GM18868 (cell line): Measurements from ENCODE around the gene VGLL2.
"Not testable (repeated sequence)": the region's sequence is repeated elsewhere in the genome, so short reads cannot be mapped to it uniquely, and the experiment has no call there.

Experiments used
- ATAC-seq: cut with Tn5 transposase; IDR thresholded peaks from one replicate; pipeline ENCODE4 v1.9.1; 2021; ENCODE audit warnings: mild to moderate bottlenecking, moderate library complexity; ENCODE audit not compliant: unreplicated experiment

VGLL2 gene, protein sequence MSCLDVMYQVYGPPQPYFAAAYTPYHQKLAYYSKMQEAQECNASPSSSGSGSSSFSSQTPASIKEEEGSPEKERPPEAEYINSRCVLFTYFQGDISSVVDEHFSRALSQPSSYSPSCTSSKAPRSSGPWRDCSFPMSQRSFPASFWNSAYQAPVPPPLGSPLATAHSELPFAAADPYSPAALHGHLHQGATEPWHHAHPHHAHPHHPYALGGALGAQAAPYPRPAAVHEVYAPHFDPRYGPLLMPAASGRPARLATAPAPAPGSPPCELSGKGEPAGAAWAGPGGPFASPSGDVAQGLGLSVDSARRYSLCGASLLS

DNA sequence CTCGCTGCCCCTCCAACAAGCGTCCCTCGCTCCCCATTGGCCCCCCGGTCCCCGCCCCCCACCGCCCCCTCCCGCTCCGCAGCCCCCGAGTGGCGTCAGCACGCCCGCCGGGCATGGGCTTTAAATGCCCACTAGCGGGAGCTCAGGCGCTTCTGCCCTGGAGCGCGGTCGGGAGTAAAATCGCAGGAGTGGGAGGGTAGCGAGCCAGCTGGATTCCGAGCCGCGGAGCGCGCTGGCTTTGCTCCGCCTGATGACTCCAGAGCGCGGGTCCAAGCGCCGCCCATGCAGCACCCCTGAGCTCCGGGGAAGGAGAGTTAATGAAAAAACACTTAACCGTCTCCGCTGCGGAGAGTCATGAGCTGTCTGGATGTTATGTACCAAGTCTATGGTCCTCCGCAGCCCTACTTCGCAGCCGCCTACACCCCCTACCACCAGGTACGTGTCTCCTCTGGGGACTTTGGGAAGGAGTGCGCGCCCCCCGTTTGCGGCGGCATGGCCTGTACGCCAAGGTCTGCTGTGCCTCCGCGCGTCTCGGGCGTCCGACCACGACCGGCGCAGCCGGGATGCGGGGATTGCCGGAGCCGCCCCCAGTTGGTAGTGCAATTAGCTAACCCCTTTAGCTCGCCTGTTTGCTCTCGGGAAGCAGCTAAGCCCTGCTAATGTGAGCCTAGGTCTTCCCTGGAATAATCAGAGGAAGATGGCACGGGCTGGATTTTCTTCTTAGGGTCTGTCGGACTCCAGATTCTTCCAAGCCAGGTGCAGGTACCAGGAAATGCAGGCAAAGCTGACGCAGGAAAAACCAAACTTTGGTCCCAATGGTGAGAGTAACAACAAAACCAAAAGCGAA, at the start of gene VGLL2:
TSS of gene VGLL2 (plus strand) at position 149 of the 847 bp plus-strand sequence. CDS start at position 355, 206 bp downstream.
- peak; percentile 30 for ATAC-seq

DNA sequence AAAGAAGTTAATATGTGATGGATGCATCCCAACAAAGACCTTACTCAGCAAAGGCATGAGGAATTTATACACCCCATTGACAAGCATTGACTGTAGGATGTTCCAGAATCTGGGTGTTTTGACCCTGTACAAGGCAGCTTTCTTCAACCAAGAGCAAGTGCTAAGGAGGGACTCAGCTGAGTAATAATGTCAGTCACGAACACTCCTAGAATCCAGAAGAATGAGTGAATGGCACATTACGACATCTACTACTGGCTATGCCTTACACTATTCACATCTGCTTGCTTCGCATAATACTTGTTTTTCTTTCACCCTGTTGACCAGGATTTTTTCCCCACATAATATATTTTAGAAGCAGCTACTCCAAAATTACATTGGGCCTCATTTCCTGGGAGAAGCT, 42.5 kb upstream of the VGLL2 start:
- ATAC-seq, result no peak

DNA sequence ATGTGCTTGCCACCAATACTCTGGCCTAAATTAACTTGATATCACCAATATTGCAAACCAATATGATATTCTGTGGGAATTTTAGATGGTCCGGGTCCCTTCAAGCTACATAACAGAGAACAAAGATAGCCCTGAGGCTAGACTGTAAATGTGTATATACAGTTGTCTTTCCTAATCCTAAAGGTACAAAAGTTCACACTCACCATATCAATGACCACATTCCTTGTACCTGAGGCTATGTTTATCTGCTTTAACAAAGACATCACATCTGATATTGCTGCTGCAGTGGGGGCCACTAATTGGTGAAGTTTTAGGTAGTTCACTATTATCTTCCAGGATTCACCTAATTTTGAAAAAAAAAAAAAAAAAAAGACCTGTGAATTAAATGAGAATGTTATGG, 38.6 kb upstream of the VGLL2 start:
- no peak for ATAC-seq

DNA sequence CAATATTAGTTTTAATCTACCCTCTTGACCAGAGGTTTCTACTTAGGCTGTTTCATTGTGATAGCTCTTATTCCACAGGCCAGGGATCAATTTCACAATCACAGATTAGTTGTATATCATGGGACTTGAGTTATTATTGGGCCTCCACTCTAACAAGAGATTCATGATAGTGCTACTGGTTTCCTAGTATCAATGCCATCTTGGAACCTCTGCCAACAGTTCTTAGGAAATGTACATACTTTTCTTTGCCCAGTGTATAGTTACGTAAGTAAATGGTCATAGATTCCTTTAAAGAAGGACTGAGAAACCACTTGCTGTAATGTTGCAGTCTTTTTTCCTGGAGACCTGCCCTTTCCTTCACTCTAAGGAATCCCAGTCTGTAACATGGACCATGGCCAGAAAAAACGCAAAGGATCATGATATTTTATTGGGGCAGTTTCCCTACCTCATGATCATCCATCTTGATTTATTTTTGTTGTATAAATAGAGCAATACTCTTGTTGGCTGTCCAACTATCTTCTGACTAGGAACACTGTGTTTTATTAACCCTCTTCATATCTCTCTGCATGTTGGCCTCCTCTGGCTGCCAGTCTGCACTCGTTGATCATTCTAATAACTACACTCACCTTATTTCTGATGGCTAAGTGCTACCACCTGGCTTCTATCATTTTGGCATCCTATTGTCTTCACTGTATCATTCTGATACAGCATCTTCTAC, 38.0 kb upstream of the VGLL2 start:
- no peak for ATAC-seq

DNA sequence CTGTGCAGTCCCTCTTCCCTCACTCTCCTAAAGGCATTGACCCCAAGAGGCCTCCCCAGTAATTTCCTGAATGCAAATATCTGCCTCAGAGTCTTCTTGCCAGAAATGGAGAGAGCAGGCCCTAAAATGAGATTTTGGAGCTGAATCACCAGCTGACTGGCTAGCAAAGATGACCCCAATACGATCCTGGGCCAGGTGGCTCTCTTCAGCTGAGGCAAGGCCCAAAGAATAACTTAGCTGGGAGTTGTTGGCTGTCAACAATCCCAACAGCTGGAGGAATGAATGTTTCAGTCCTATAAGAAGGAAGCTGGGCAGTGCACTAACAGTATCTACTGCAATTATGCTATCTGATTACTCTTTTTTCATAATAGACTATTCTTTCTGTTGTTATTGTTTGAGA, 37.2 kb upstream of the VGLL2 start:
- ATAC-seq, result no peak

DNA sequence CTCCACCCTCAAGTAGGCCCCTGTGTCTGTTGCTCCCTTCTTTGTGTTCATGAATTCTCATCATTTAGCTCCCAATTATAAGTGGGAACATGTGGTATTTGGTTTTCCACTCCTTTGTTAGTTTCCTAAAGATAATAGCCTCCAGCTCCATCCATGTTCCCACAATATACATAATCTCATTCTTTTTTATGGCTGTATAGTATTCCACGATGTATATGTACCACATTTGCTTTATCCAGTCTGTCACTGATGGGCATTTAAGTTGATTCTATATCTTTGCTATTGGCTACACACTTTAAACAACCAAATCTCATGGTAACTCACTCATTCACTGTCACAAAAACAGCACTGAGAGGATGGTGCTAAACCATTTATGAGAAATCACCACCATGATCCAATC, 35.5 kb upstream of the VGLL2 start:
- ATAC-seq, result no peak

- no peak for ATAC-seq
These were observed 33.9 kb upstream of the VGLL2 start for GRCh38 chr6:117231466-117231865.

GRCh38 chr6:117232196-117232595, 33.2 kb upstream of the VGLL2 start:
- no peak for ATAC-seq

- ATAC-seq, result no peak
These were observed 32.2 kb upstream of the VGLL2 start for GRCh38 chr6:117233145-117233544.

DNA sequence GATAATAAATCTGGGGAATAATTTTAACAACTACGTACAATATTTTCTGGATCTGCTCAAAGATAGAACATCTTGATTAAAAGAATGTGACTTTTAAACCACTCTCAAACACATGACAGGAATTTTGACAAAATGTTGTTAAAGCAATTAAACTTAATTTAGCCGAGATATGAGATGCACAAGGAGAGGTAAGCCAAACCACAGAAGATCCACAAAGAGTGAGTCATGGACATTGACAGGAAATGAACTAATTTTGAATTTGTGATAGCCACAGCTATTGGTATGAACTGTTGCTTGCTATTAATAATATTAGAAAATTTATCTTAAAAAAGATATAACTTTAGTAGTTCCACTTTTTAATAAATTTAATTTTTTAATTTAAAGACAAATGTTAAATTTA, 27.8 kb upstream of the VGLL2 start:
- ATAC-seq, result no peak

- not testable (repeated sequence) for ATAC-seq
These were observed 20.8 kb upstream of the VGLL2 start for GRCh38 chr6:117244571-117244970.

DNA sequence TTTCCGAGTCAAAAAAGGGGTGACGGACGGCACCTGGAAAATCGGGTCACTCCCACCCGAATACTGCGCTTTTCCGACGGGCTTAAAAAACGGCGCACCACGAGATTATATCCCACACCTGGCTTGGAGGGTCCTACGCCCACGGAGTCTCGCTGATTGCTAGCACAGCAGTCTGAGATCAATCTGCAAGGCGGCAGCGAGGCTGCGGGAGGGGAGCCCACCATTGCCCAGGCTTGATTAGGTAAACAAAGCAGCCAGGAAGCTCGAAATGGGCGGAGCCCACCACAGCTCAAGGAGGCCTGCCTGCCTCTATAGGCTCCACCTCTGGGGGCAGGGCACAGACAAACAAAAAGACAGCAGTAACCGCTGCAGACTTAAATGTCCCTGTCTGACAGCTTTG, 20.4 kb upstream of the VGLL2 start:
- not testable (repeated sequence) for ATAC-seq

- no peak for ATAC-seq
These were observed 11.6 kb upstream of the VGLL2 start for GRCh38 chr6:117253785-117254184.

DNA sequence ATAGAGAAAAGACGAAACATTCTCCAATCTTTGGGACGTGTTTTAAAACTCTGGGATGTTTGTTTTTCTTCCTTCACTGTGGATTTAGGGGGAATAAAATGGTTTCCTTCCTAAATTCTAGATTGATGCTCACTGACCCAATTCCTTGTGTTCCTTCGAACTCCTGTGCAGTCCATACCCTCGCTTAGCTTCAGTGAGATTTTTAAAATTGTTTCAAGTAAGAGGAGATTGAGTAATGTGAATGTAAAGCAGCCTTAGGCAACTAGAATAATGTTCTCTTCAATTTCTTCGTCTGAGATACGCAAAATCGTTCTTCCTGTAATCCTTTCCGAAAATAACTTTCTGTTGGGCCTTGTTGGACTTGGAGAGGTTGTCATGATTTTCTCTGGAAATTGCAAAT, 2.6 kb upstream of the VGLL2 start:
- no peak for ATAC-seq

- no peak for ATAC-seq
These were observed 1.9 kb upstream of the VGLL2 start for GRCh38 chr6:117263353-117263927.

DNA sequence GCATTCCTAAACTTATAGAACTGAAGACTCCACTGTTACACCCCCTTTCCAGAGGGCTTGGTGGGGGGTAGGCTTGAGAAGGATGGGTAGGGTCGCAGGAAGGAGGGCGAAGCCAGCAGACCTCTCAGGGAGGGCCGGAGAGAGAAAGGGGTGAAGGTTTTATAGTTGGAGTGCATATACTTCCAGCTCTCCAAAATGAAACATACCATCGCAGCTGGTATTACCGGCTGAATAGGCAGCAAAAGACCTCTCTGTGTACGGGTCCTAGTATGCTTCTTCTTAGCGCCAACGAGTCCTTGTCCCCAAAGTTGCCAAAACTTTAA, 1.0 kb upstream of the VGLL2 start:
- peak; percentile 15 for ATAC-seq

GRCh38 chr6:117264692-117265409, 507 bp upstream of the VGLL2 start:
- peak; percentile 57 for ATAC-seq

DNA sequence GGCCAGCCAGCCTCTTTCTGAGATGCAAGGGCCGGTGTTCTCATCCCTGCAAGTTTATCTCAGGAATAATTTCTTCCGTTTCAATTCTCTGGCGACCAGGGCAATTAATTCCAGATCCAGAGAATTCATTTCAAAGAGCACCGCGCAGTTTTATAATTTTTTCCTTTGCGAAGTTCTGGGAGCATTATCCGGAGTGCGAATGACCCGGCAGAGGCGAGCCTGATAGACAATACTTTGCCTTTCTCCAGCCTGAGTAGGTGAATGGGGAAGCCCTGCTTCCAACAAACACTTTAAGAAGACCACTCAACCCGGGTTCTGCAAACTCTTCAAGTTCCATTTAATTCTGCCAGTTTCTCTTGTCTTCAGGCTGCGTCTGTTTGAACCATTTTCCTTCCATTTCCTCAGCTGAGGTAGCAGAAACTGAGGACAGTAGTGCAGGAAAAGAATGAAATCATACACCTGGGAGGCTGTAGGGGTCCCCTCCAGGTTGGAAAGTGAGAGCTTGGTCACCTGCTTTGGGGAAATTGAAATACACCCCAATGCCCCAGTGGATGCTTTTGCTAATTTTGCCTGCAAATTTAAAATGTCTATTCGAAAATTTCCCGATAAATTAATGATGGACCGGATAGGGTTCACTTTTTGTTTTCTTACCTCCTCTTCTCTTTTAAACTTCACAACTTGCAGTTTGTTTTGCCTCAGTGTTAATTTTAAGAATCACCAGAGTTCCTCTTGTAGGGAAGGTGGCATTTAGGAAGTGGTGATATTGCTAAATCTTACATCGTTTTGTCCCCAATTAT, 1.1 kb downstream of the VGLL2 start:
- ATAC-seq, result no peak

- no peak for ATAC-seq
These were observed 1.6 kb downstream of the VGLL2 start for GRCh38 chr6:117267054-117267347.
